ENCODE measurements around the gene SMAD7.

Gene SMAD7

DNA sequence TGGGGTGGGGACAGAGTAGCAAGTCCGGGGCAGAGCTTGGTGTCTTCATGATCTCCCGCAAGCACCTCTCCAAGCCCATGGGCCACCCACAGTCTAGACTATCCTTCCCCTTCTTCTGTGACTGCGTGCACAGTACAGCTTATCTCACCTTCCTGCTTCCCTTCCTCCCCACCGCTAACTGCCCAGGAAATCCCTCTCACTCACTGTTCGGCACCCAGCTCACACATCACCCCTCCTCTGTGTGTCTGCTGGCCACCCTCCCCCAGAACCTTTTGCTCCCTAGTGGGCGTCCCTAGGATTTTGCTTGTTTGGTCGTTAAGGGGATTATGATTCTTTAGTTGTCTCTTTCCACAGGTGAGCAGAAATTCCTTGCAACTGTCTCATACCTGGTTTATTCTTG, 31.5 kb upstream of the SMAD7 start:
- Histone ChIP-seq H3K9me3 (ENCODE audit: control insufficient read depth, low read length) (no peaks in the 10 kb centered on the region), H3K4me1 (ENCODE audit: control insufficient read depth, insufficient read depth, low read length) (peaks cover 13% of the 10 kb centered on the region), H3K27me3 (ENCODE audit: control insufficient read depth, insufficient read depth, low read length) (no peaks in the 10 kb centered on the region), H3K4me3 (ENCODE audit: low read length) (no peak overlapping the region), H3K36me3 (ENCODE audit: control insufficient read depth, insufficient read depth, low read length) (no peaks in the 10 kb centered on the region), H3K9ac (ENCODE audit: low read length) (no peak overlapping the region)

DNA sequence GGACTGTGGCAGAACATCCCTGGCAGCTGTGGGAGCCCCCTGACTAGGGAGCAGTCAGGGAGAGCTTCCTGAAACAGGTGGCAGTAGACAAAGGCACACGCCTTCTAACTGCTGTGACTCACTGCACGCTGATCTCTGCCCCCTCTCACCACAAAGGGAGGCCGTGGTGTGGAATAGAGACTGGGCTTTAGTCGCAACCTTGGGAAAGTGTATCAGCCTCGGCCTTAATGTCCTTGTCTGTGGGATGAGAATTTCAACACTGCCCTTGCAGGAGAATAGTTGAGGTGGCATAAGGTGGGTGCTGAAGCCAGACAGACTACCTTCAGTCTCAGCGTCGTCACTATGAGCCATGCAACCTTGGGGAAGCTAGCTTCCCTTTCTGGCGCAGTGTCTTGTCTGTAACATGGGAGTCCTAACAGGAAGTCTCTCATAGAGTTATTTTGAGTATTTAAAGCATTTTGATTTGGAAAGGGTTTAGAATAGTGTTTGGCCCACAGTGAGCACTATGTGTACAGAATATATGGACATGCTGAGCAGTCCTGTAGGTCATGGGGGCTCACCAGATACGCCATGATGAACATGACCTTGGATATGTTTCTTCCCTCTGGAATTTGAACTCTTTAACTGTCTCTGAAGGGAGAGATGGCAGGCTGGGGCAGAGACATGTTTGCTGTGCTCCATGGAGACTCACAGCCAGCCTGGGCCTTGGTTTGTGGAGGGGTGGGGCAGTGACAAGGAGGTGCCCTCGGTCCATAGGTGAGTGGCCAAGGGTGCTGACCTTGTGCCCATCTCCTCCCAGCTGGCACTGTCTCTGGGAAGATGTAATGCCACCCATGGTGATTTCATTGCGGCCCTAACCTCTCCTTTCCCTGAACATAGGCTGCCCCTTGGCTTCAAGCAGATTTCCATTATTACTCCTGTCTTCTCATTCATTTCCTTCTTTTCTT, 29.5 kb upstream of the SMAD7 start:
- Histone ChIP-seq H3K36me3 (ENCODE audit: control insufficient read depth, insufficient read depth, low read length) (no peaks in the 10 kb centered on the region), H3K27me3 (ENCODE audit: control insufficient read depth, insufficient read depth, low read length) (no peaks in the 10 kb centered on the region), H3K4me1 (ENCODE audit: control insufficient read depth, insufficient read depth, low read length) (peaks cover 19% of the 10 kb centered on the region), H3K9me3 (ENCODE audit: control insufficient read depth, low read length) (no peaks in the 10 kb centered on the region), H3K4me3 (ENCODE audit: low read length) (no peak overlapping the region), H3K9ac (ENCODE audit: low read length) (peak overlapping the region; percentile 28)

DNA sequence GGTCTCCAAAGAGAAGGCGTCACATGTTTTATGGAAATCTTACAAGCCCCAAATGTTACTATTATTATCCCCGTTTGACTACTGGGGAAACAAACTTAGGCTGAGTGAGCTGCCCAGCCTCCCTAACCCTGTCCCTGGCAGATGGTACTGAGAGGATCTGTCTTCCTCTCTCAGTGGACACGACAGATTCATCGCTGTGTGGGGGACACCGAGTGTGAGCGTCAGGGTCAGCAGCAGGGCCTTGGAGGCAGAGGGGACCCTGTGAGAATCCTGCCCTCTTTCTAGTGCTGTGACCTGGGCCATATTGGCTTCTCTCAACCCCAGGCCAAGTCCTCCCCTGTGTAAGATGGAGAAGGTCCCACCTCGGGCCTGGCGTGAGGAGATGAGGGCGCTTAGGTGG, 27.1 kb upstream of the SMAD7 start:
- H3K27me3 ChIP-seq (ENCODE audit: control insufficient read depth, insufficient read depth, low read length), result no peaks in the 10 kb centered on the region

DNA sequence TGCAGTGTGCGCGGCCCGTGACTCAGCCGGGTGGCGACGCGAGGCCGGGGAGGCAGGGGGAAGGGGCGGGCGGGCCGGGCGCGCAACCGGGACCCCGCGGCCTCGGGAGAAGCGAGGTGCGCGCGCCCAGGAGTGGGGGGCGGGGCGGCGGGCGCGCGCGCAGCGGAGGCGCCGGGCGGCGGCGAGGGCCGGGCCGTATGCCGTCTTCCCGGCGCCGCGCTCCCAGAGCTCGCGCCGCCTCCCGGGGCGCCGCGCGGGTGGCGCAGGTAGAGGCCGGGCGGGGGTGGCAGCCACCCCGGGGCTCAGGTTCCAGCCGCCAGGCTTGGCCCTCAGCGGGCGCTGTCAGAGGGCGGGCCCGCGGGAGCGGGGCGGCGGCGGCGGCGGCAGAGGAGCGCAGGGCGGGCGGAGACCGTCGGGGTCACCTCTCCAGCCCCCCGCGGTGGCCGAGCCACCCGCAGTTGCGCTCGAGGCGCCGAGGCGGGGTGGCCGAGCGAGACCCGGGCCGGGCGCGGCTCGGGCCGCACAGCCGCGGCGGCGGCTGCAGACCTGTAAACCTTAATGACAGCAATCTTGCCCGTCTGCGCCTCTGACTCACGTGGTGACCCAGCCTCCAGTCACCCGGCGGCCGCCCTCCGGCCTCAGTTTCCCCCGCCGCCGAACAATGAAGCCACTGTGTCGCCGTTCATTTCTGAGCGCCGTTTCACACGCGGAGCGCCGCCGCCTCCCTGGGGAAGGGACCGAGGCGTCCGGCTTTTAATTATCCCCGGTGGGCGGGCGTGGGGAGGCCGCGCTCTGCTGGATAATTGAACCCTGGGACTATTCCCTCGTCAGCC, 25.3 kb upstream of the SMAD7 start:
- H3K9ac ChIP-seq (ENCODE audit: low read length), result peak overlapping the region; percentile 79
- H3K27me3 ChIP-seq (ENCODE audit: control insufficient read depth, insufficient read depth, low read length), result no peaks in the 10 kb centered on the region
- peaks cover 38% of the 10 kb centered on the region for H3K4me1 ChIP-seq (ENCODE audit: control insufficient read depth, insufficient read depth, low read length)
- H3K4me3 ChIP-seq (ENCODE audit: low read length), result peak overlapping the region; percentile 7
- no peaks in the 10 kb centered on the region for H3K36me3 ChIP-seq (ENCODE audit: control insufficient read depth, insufficient read depth, low read length)
- no peaks in the 10 kb centered on the region for H3K9me3 ChIP-seq (ENCODE audit: control insufficient read depth, low read length)

More for the DNA sequence above, 27.1 kb upstream of the SMAD7 start:
- peaks cover 38% of the 10 kb centered on the region for H3K4me1 ChIP-seq (ENCODE audit: control insufficient read depth, insufficient read depth, low read length)
- no peaks in the 10 kb centered on the region for H3K36me3 ChIP-seq (ENCODE audit: control insufficient read depth, insufficient read depth, low read length)
- no peaks in the 10 kb centered on the region for H3K9me3 ChIP-seq (ENCODE audit: control insufficient read depth, low read length)
- H3K4me3 ChIP-seq (ENCODE audit: low read length), result no peak overlapping the region
- no peak overlapping the region for H3K9ac ChIP-seq (ENCODE audit: low read length)

DNA sequence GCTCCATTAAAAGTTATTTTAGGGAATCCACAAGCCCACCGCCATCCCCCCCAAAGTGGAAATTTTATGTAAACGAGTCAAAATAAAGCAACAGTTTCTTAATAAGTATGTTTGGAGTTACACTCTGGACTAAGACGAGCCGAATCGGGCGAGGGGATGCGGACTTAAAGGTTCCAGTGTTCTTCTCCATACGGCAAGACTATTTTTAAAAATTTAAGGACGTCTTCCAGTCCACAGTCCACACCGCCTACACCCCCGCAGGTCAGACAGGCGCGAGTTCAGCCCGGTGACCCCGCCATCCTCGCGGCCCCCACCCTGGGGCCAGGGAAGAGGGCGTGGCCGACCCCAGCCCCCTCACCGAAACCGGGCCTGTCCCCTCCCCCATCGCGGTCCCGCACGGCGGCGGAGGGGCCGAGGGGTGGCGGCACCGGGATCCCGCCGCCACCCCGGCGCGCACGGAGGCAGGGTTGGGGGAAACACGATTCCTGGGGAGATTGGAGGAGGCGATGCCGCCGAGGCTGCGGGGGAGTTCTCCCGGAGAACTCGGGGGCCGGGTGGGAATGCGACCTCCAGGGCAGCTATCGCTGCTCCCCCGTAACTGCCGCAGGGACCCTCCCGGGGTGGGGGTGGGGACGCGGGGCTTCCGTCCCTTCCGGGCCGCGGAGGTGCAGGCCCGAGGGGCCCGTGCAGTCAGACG, 24.5 kb upstream of the SMAD7 start:
- no peaks in the 10 kb centered on the region for H3K27me3 ChIP-seq (ENCODE audit: control insufficient read depth, insufficient read depth, low read length)
- H3K9me3 ChIP-seq (ENCODE audit: control insufficient read depth, low read length), result no peaks in the 10 kb centered on the region
- H3K9ac ChIP-seq (ENCODE audit: low read length), result peak overlapping the region; percentile 79
- H3K4me1 ChIP-seq (ENCODE audit: control insufficient read depth, insufficient read depth, low read length), result peaks cover 35% of the 10 kb centered on the region
- H3K36me3 ChIP-seq (ENCODE audit: control insufficient read depth, insufficient read depth, low read length), result no peaks in the 10 kb centered on the region
- H3K4me3 ChIP-seq (ENCODE audit: low read length), result peak overlapping the region; percentile 77

DNA sequence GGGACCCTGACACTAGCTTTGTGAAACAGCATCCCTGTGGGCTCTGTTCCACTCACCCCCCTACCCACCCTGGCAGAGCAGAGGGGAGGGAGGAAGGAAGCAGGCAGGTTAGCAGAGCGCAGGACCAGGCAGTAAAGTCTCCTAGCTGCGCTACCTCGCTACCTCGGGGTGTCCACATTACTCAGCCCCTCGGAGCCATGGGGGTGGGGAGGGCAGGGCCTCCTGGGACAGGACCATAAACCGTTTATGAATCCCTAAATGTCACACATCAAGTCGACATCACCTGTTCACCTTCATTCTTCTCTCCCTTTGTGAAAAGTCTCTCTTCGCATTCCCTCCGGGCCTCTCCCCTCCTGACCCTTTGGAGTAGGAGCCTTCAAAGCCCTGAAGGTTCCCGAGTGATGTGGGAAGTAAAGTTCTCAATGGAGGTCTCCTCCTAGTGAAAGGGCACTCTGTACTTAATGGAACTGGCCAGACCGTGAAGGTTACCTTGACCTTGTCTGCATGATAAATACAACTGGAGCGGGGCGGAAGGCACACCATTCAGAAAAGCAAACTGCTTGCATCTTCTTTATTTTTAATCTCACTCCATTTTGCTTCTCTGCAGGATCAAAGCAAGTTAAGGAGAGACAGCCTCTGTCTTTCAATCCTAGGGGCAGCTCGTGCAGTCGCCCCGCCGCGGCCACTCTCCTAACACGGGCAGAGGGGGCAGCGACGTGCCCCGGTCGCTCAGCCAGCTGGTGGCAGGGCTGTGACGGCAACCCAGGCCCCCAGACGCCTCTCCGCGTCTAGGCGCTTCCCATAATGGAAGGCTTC, 23.7 kb upstream of the SMAD7 start:
- no peak overlapping the region for H3K4me3 ChIP-seq (ENCODE audit: low read length)
- no peaks in the 10 kb centered on the region for H3K36me3 ChIP-seq (ENCODE audit: control insufficient read depth, insufficient read depth, low read length)
- no peaks in the 10 kb centered on the region for H3K9me3 ChIP-seq (ENCODE audit: control insufficient read depth, low read length)
- H3K27me3 ChIP-seq (ENCODE audit: control insufficient read depth, insufficient read depth, low read length), result no peaks in the 10 kb centered on the region
- peaks cover 28% of the 10 kb centered on the region for H3K4me1 ChIP-seq (ENCODE audit: control insufficient read depth, insufficient read depth, low read length)
- H3K9ac ChIP-seq (ENCODE audit: low read length), result peak overlapping the region; percentile 79

DNA sequence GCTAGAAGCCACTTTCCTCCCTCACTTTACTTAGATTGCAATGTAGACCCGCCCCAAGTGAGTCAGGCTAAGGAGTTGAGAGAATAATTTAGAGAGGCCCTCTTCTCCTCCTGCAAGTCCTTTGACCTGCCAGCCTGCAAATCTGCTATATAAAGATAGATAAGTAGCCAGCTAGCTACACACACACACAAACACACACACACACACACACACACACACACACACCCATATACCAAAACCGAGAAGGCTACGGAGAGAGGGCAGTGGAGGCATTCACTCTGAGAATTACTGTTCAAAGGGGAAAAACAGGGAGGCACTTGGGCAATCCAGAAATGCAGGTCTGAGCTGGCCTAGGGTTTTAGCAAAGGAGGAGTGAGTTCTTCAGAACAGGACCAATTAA, 23.0 kb upstream of the SMAD7 start:
- Histone ChIP-seq H3K36me3 (ENCODE audit: control insufficient read depth, insufficient read depth, low read length) (no peaks in the 10 kb centered on the region), H3K9me3 (ENCODE audit: control insufficient read depth, low read length) (no peaks in the 10 kb centered on the region), H3K4me3 (ENCODE audit: low read length) (no peak overlapping the region), H3K4me1 (ENCODE audit: control insufficient read depth, insufficient read depth, low read length) (peaks cover 26% of the 10 kb centered on the region), H3K9ac (ENCODE audit: low read length) (no peak overlapping the region), H3K27me3 (ENCODE audit: control insufficient read depth, insufficient read depth, low read length) (no peaks in the 10 kb centered on the region)

DNA sequence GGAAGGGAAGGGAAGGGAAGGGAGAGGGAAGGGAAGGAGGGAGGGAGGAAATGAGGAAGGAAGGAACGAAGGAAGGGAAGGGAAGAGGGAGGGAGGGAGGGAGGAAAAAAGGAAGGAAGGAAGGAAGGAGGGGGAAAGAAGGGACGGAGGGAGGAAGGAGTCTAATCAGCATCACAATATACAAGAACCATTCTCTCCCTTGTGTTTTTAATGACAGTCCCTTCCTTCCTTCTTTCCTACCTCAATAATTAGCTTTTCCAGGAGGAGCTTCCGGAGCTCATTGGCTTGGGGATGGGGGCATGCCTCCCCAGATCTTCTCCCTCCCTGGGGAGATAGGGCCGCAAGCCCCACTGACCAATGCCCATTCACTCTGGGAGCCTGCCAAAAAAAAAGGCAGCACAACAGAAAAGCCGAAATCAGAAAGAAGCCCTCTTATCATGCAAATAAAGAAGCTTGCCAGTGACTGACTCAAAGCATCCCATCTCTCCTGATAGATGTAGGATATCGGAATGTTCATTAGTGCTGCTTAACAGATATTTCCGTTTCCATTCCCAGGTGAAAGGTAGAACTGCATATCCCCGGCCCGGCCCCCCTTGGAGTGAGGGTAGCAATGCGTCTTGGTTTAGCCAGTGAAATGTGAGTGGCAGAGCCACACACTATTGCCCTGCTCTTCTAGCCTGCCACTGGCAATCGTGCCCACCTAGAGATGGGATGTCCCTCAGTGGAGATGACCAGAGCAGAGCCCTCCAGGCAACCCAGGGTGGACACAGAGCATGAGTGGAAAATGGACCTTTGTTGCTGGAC, 17.8 kb upstream of the SMAD7 start:
- H3K4me1 ChIP-seq (ENCODE audit: control insufficient read depth, insufficient read depth, low read length), result peaks cover 4% of the 10 kb centered on the region
- no peak overlapping the region for H3K9ac ChIP-seq (ENCODE audit: low read length)
- no peak overlapping the region for H3K4me3 ChIP-seq (ENCODE audit: low read length)
- H3K9me3 ChIP-seq (ENCODE audit: control insufficient read depth, low read length), result no peaks in the 10 kb centered on the region
- no peaks in the 10 kb centered on the region for H3K36me3 ChIP-seq (ENCODE audit: control insufficient read depth, insufficient read depth, low read length)
- no peaks in the 10 kb centered on the region for H3K27me3 ChIP-seq (ENCODE audit: control insufficient read depth, insufficient read depth, low read length)

DNA sequence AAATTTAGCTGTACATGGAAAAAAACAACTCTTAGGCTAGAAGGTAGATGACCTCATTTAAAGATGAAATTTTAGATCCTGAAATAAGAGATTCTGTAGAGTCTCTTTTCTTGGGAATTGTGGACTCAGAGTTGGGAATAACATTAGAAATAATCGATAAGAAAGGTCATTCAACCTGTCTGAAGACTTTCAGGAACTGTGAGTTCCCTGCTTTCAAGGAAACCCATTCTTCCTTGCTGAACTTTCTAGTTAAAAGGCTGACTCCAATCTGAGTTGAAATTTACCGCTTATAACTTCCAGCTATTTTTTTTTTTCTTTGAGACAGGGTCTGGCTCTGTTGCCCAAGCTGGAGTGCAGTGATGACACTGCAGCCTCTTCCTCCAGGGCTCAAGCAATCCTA, 16.8 kb upstream of the SMAD7 start:
- no peaks in the 10 kb centered on the region for H3K27me3 ChIP-seq (ENCODE audit: control insufficient read depth, insufficient read depth, low read length)
- H3K9ac ChIP-seq (ENCODE audit: low read length), result no peak overlapping the region
- no peaks in the 10 kb centered on the region for H3K4me1 ChIP-seq (ENCODE audit: control insufficient read depth, insufficient read depth, low read length)
- no peaks in the 10 kb centered on the region for H3K9me3 ChIP-seq (ENCODE audit: control insufficient read depth, low read length)
- H3K4me3 ChIP-seq (ENCODE audit: low read length), result no peak overlapping the region
- no peaks in the 10 kb centered on the region for H3K36me3 ChIP-seq (ENCODE audit: control insufficient read depth, insufficient read depth, low read length)

DNA sequence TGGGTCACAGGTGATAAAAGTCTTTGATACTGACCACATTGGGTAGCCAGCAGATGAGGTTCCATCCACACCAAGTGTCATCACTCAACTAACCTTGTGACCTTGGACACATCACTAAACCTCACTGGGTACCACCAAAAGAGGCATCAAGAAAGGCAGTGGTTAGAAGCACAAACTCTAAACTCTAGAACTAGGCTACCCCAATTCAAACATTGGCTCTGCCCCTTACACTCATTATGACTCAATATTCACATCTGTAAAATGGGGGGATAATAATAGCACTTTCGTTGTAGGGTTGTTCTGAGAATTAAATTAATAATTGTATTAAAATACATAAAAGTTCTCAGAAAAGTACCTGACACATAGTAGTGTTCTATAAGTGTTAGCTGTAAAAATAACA, 15.8 kb upstream of the SMAD7 start:
- H3K36me3 ChIP-seq (ENCODE audit: control insufficient read depth, insufficient read depth, low read length), result no peaks in the 10 kb centered on the region
- no peaks in the 10 kb centered on the region for H3K27me3 ChIP-seq (ENCODE audit: control insufficient read depth, insufficient read depth, low read length)
- no peak overlapping the region for H3K4me3 ChIP-seq (ENCODE audit: low read length)
- H3K9me3 ChIP-seq (ENCODE audit: control insufficient read depth, low read length), result no peaks in the 10 kb centered on the region
- peaks cover under 1% of the 10 kb centered on the region for H3K4me1 ChIP-seq (ENCODE audit: control insufficient read depth, insufficient read depth, low read length)
- H3K9ac ChIP-seq (ENCODE audit: low read length), result no peak overlapping the region

Measured in mucosa of stomach (tissue), 1 donor.